Measurements from ENCODE around the gene ZNF219. TPM values are rescaled to one million over a fixed set of nuclear protein-coding genes. Genes with fewer than 3 reads are reported as not detected.

ZNF219 gene
- total RNA-seq, 2 donors from 2014 or later: 4.5 to 9.5 TPM

DNA sequence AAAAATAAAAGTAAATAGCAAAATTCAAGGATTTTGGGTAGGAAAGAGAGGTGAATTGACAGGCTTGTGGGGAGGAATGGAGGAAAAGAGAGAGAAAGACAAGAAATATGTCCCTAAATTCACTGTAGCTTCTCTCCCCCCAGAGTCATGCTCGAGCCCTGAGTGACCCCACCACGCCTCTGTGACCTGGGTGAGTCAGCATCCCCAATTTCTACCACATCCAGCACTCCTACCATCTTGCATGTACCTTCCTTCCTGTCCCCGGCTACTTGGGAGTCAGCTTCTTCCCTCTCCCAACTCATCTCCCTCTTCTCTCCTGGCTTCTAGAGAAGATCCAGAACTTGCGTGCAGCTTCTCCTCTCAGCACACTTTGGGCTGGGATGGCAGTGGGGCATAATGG is 9.8 kb downstream of the ZNF219 start:
- Mint-ChIP-seq H3K4me3 (no peak overlapping the region), H3K36me3 (no peaks in the 10 kb centered on the region), H3K4me1 (ENCODE audit: low read depth in 2 of 2) (peaks cover 27 to 28% of the 10 kb centered on the region in 2 donors), H3K27me3 (peaks cover 0 to 4% of the 10 kb centered on the region in 2 donors), H3K9me3 (no peaks in the 10 kb centered on the region), H3K27ac (peak overlapping the region in 1 of 2 donors; percentile 43)
- ATAC-seq (no peak), DNase-seq (ENCODE audit: low spot score) (no peak)

DNA sequence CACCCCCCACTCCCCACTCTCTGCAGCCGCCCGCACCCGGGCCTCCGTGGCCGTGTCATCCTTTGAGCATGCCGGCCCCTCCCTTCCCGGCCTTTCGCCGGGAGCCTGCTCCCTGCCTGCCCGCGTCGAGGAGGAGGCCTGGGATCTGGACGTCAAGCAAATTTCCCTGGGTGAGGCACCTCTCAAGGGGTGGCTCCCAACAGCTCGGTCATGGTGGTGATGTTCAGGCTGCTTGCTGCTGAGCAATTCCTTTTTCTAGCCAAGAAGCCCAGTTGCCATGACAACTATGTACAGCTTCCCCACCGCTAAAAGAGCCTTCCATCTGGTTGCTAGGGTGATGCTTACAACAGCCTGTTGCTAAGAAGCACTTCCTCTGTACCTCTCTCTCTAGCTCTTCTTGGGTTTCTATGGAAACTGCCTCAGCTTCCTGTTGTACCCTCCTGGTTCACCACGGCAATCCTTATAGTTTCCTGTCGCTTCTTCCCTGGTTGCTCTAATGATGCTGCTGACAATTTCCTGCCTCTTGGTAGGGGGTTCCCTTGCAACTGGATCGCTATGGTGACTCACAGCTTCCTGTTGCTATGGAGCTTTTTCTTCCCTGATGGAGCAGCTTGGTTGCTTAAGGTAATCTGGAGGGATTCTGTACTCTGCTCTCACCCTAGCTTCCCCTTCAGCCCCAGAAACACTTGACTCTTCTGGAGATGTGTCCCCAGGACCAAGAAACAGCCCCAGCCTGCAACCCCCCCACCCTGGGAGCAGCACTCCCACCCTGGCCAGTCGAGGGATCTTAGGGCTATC is 11.0 kb downstream of the ZNF219 start:
- Mint-ChIP-seq H3K27me3 (peaks cover 0 to 6% of the 10 kb centered on the region in 2 donors), H3K4me3 (no peak overlapping the region), H3K4me1 (ENCODE audit: low read depth in 2 of 2) (peaks cover 19 to 23% of the 10 kb centered on the region in 2 donors), H3K36me3 (no peaks in the 10 kb centered on the region), H3K27ac (peak overlapping the region in 1 of 2 donors; percentile 38), H3K9me3 (no peaks in the 10 kb centered on the region)
- peak; percentile 78 to 82 for ATAC-seq
- no peak for DNase-seq (ENCODE audit: low spot score)

DNA sequence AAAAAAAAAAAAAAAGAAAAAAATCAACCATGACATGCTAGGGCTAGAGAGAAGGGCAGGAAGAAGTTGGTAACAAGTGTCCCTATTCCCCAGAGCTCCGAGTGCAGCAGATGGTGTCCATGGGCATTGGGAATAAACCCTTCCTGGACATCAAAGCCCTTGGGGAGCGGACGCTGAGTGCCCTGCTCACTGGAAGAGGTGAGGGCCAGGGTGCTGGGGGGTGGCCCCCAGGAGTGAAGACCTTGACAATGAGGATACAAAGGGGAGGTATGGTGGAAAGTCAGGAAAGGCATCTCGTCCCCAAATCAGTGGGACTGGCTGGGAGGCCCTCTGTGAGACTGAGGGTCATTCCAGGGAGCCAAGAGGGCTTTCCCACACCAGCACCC is 11.6 kb downstream of the ZNF219 start:
- peak overlapping the region; percentile 24 to 40 for H3K27ac Mint-ChIP-seq
- ATAC-seq: no peak
- no peak overlapping the region for H3K4me3 Mint-ChIP-seq
- peaks cover 17 to 22% of the 10 kb centered on the region in 2 donors for H3K4me1 Mint-ChIP-seq (ENCODE audit: low read depth in 2 of 2)
- H3K36me3 Mint-ChIP-seq: no peaks in the 10 kb centered on the region
- no peak for DNase-seq (ENCODE audit: low spot score)
- H3K27me3 Mint-ChIP-seq: peaks cover 0 to 6% of the 10 kb centered on the region in 2 donors
- H3K9me3 Mint-ChIP-seq: no peaks in the 10 kb centered on the region

DNA sequence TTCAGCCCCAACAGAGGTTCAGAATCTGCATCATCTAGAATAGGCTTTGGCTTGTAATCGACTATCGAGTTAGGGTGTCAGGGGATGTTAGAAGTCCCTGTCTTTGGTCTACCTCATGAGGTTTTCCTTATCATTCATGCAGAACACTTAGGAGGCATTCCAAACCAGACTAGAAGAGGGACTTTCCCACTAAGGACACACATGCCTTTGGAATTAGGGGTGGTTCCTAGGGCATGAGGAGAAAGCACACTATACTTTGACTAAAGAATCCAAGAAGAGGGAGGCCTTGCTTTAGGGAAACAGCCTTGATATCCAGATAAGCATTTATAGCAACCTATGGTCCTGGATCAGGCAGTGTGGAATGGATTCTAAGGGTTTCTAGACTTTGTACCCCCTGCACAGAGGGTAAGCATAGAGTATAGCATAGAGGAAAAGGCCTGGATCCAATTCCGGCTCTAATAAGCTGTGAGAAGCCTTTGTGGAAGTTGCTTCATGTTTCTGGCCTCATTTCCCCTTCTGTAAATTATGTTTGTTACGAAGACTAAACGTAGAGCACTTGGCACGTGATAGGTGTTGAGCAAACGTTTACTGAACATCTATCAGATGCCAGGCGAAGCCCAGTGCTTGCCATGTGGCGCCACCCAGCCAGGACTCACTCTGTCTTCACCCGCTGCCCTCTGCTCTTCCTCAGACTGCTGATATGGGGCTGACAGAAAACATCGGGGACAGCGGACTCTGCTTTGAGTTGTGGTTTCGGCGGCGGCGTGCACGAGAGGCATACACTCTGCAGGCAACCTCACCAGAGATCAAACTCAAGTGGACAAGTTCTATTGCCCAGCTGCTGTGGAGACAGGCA is 13.2 kb downstream of the ZNF219 start:
- Mint-ChIP-seq H3K4me1 (ENCODE audit: low read depth in 2 of 2) (peaks cover 17% of the 10 kb centered on the region in 2 donors), H3K4me3 (no peak overlapping the region), H3K27ac (peak overlapping the region in 1 of 2 donors; percentile 24), H3K27me3 (peaks cover 0 to 6% of the 10 kb centered on the region in 2 donors), H3K36me3 (no peaks in the 10 kb centered on the region), H3K9me3 (no peaks in the 10 kb centered on the region)
- ATAC-seq (no peak), DNase-seq (ENCODE audit: low spot score) (no peak)

DNA sequence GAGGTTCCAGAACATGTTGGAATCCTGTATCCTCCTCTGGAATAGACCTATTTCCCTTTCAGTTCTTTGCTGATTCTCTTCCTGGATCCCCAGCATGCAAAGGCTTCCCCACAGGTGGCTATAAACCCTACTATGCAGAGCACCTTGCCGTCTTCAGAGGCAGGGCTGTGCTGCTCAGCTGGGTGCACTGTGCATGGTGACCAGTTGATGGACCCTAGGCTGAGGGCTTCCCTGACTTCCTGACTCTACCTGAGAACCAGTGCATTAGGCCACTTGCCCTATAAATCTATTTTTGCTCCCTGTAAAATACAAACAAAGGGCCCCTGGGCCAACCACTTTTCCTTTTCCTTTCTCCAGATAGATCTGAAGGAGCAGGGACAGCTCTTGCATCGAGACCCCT is 14.1 kb downstream of the ZNF219 start:
- Mint-ChIP-seq H3K9me3 (no peaks in the 10 kb centered on the region), H3K4me3 (no peak overlapping the region), H3K36me3 (no peaks in the 10 kb centered on the region), H3K27ac (no peak overlapping the region), H3K27me3 (peaks cover 0 to 6% of the 10 kb centered on the region in 2 donors), H3K4me1 (ENCODE audit: low read depth in 2 of 2) (peaks cover 17% of the 10 kb centered on the region in 2 donors)
- no peak for DNase-seq (ENCODE audit: low spot score)
- ATAC-seq: no peak

DNA sequence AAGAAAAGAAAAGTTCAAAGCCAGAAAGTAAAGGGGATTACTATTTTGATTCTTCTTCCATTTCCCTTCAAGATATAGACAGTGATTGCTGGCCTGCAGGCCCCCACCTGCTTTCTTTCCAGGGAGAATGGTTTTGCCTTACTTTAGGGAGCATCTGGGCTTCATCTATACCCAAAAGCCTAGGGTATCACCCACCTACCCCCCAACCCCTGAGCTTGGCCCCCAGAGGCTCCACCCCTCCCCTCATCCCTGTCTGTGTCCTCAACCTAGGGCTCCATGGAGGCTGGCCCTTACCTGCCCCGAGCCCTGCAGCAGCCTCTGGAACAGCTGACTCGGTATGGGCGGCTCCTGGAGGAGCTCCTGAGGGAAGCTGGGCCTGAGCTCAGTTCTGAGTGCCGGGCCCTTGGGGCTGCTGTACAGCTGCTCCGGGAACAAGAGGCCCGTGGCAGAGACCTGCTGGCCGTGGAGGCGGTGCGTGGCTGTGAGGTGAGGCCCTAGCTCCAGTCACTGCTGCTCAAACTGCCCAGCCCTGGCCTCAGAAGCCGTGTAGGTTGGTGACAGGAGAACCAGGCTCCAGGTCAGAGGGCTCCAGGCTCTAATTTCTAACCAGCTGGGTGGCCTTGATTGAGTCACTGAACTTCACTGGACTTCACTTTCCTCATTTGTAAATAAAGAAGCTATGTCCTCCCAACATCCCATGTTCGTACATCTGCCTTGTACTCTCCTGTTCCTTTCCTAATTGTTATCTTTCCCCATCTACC is 14.7 kb downstream of the ZNF219 start:
- peaks cover 17% of the 10 kb centered on the region in 2 donors for H3K4me1 Mint-ChIP-seq (ENCODE audit: low read depth in 2 of 2)
- H3K4me3 Mint-ChIP-seq: no peak overlapping the region
- H3K27me3 Mint-ChIP-seq: peaks cover 0 to 6% of the 10 kb centered on the region in 2 donors
- ATAC-seq (no peak), DNase-seq (ENCODE audit: low spot score) (no peak)
- no peaks in the 10 kb centered on the region for H3K9me3 Mint-ChIP-seq
- no peaks in the 10 kb centered on the region for H3K36me3 Mint-ChIP-seq
- no peak overlapping the region for H3K27ac Mint-ChIP-seq

DNA sequence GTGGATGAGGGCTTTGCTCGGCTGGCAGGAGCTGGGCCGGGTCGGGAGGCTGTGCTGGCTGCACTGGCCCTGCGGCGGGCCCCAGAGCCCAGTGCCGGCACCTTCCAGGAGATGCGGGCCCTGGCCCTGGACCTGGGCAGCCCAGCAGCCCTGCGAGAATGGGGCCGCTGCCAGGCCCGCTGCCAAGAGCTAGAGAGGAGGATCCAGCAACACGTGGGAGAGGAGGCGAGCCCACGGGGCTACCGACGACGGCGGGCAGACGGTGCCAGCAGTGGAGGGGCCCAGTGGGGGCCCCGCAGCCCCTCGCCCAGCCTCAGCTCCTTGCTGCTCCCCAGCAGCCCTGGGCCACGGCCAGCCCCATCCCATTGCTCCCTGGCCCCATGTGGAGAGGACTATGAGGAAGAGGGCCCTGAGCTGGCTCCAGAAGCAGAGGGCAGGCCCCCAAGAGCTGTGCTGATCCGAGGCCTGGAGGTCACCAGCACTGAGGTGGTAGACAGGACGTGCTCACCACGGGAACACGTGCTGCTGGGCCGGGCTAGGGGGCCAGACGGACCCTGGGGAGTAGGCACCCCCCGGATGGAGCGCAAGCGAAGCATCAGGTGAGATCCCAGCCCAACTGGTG is 16.8 kb downstream of the ZNF219 start:
- no peak for ATAC-seq
- Mint-ChIP-seq H3K27ac (no peak overlapping the region), H3K36me3 (no peaks in the 10 kb centered on the region), H3K27me3 (peaks cover 0 to 6% of the 10 kb centered on the region in 2 donors), H3K4me1 (ENCODE audit: low read depth in 2 of 2) (peaks cover 6 to 7% of the 10 kb centered on the region in 2 donors), H3K4me3 (no peak overlapping the region), H3K9me3 (no peaks in the 10 kb centered on the region)
- no peak for DNase-seq (ENCODE audit: low spot score)

GRCh38 chr14:21078726-21079125 is 19.7 kb downstream of the ZNF219 start:
- H3K4me3 Mint-ChIP-seq: no peak overlapping the region
- no peaks in the 10 kb centered on the region for H3K4me1 Mint-ChIP-seq (ENCODE audit: low read depth in 2 of 2)
- H3K27me3 Mint-ChIP-seq: peaks cover under 1 to 6% of the 10 kb centered on the region in 2 donors
- ATAC-seq: no peak
- no peaks in the 10 kb centered on the region for H3K36me3 Mint-ChIP-seq
- H3K27ac Mint-ChIP-seq: no peak overlapping the region
- DNase-seq (ENCODE audit: low spot score): no peak
- H3K9me3 Mint-ChIP-seq: no peaks in the 10 kb centered on the region

- Mint-ChIP-seq H3K4me3 (no peak overlapping the region), H3K27me3 (peaks cover 5 to 11% of the 10 kb centered on the region in 2 donors)
- DNase-seq (ENCODE audit: low spot score): no peak
Measured at GRCh38 chr14:21078287-21078686, 20.2 kb downstream of the ZNF219 start.

GRCh38 chr14:21077672-21078071 is 20.8 kb downstream of the ZNF219 start:
- H3K27ac Mint-ChIP-seq: no peak overlapping the region
- ATAC-seq (no peak), DNase-seq (ENCODE audit: low spot score) (peak; percentile 38)
- H3K36me3 Mint-ChIP-seq: no peaks in the 10 kb centered on the region
- no peaks in the 10 kb centered on the region for H3K9me3 Mint-ChIP-seq
- H3K4me1 Mint-ChIP-seq (ENCODE audit: low read depth in 2 of 2): no peaks in the 10 kb centered on the region
- H3K4me3 Mint-ChIP-seq: no peak overlapping the region
- H3K27me3 Mint-ChIP-seq: peaks cover 10 to 11% of the 10 kb centered on the region in 2 donors

More at GRCh38 chr14:21078287-21078686, 20.2 kb downstream of the ZNF219 start:
- no peak overlapping the region for H3K27ac Mint-ChIP-seq
- no peak for ATAC-seq
- H3K9me3 Mint-ChIP-seq: no peaks in the 10 kb centered on the region
- no peaks in the 10 kb centered on the region for H3K4me1 Mint-ChIP-seq (ENCODE audit: low read depth in 2 of 2)
- no peaks in the 10 kb centered on the region for H3K36me3 Mint-ChIP-seq

DNA sequence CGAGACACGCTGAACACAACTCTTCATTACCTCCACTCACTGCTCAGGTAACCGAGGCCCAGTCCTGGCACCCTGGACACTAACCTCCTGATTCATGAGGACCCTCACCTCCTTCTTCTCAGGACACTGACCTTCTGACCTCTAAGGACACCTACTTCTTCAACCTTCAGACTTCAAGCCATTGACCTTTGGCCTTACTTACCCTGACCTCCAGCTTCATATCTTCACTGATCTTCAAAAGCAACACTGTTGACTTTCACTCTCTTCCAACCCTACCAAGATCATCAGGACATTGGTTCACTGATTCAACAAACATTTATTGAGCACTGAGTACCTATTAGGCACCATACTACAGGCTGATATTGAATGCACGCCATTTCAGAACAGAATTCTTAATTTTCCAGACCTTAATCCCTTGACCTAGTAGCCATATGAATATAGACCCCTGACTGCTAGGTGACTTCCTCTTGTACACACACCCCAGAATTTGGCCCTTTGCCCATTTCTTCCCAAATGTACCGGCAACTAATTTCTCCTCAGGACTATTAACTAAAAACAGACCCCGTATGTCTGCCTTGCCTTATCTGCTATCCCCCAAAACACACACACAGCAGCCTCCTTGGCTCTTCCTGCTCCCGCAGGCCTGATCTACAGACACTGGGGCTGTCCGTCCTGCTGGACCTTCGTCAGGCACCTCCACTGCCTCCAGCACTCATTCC is 22.6 kb downstream of the ZNF219 start:
- peaks cover 20 to 23% of the 10 kb centered on the region in 2 donors for H3K27me3 Mint-ChIP-seq
- DNase-seq (ENCODE audit: low spot score) (no peak), ATAC-seq (no peak)
- no peaks in the 10 kb centered on the region for H3K9me3 Mint-ChIP-seq
- H3K27ac Mint-ChIP-seq: no peak overlapping the region
- H3K4me1 Mint-ChIP-seq (ENCODE audit: low read depth in 2 of 2): peaks cover 12 to 16% of the 10 kb centered on the region in 2 donors
- no peak overlapping the region for H3K4me3 Mint-ChIP-seq
- H3K36me3 Mint-ChIP-seq: no peaks in the 10 kb centered on the region

- Mint-ChIP-seq H3K9me3 (no peaks in the 10 kb centered on the region), H3K27ac (no peak overlapping the region), H3K27me3 (peaks cover 20 to 28% of the 10 kb centered on the region in 2 donors), H3K4me1 (ENCODE audit: low read depth in 2 of 2) (peaks cover 14 to 22% of the 10 kb centered on the region in 2 donors), H3K4me3 (no peak overlapping the region), H3K36me3 (no peaks in the 10 kb centered on the region)
- ATAC-seq (no peak), DNase-seq (ENCODE audit: low spot score) (peak; percentile 49)
Measured at GRCh38 chr14:21074398-21075272, 23.8 kb downstream of the ZNF219 start.
